KMS-11 (cell line): ENCODE results near the gene KRTAP1-5.

Experiments
- H2AFZ ChIP-seq: fragments of 200-600 bp; sonication (generic); 2 replicates; pipeline ENCODE4 v1.6.1; 2016; ENCODE audit warnings: antibody characterized with exemption, mixed run types, low read depth
- H3K27ac ChIP-seq: fragments of 200-600 bp; sonication (generic); 2 replicates; pipeline ENCODE4 v1.6.1; 2016; ENCODE audit warnings: mild to moderate bottlenecking, mixed run types
- H3K27me3 ChIP-seq: fragments of 200-600 bp; sonication (generic); 2 replicates; pipeline ENCODE4 v1.6.1; 2017; ENCODE audit warnings: mild to moderate bottlenecking, low read depth, mixed run types, moderate library complexity; ENCODE audit not compliant: insufficient read depth
- H3K36me3 ChIP-seq: fragments of 200-600 bp; sonication (generic); 2 replicates; pipeline ENCODE4 v1.6.1; 2017; ENCODE audit warnings: mild to moderate bottlenecking, mixed run types; ENCODE audit not compliant: insufficient read depth
- H3K4me1 ChIP-seq: fragments of 200-600 bp; sonication (generic); 2 replicates; pipeline ENCODE4 v1.6.1; 2016; ENCODE audit warnings: mild to moderate bottlenecking, low read depth, mixed run types; ENCODE audit not compliant: poor library complexity, severe bottlenecking
- H3K4me2 ChIP-seq: fragments of 200-600 bp; sonication (generic); 2 replicates; pipeline ENCODE4 v1.7.0; 2016; ENCODE audit warnings: mild to moderate bottlenecking, mixed run types
- H3K4me3 ChIP-seq: fragments of 200-600 bp; sonication (generic); IDR thresholded peaks from 2 replicates; pipeline ENCODE4 v1.6.1; 2017; ENCODE audit warnings: low read depth, low read length, mixed read lengths; ENCODE audit not compliant: insufficient read depth
- H3K79me2 ChIP-seq: fragments of 200-600 bp; sonication (generic); 2 replicates; pipeline ENCODE4 v1.6.1; 2016; ENCODE audit warnings: low read depth, mixed run types; ENCODE audit not compliant: insufficient read depth
- H3K9ac ChIP-seq: fragments of 200-600 bp; sonication (generic); 2 replicates; pipeline ENCODE4 v1.6.1; 2016; ENCODE audit warnings: mild to moderate bottlenecking, mixed run types
- H4K20me1 ChIP-seq: fragments of 200-600 bp; sonication (generic); 2 replicates; pipeline ENCODE4 v1.6.1; 2016; ENCODE audit warnings: mild to moderate bottlenecking, mixed run types; ENCODE audit not compliant: insufficient read depth
- CTCF ChIP-seq: fragments of 200-600 bp; sonication (generic); conservative IDR thresholded peaks from 2 replicates; pipeline ENCODE4 v1.6.1; 2017; ENCODE audit warnings: low read depth, mild to moderate bottlenecking, antibody characterized with exemption, low read length, moderate library complexity, mixed read lengths

Gene KRTAP1-5

GRCh38 chr17:40980117-40980516 lies 46.9 kb downstream of the KRTAP1-5 start:
- H4K20me1 ChIP-seq, result no peaks in the 10 kb centered on the region
- H3K9ac ChIP-seq, result no peak overlapping the region
- no peak overlapping the region for H3K4me3 ChIP-seq
- TF ChIP-seq CTCF, result no peak
- no peaks in the 10 kb centered on the region for H3K36me3 ChIP-seq
- H3K27ac ChIP-seq, result no peak overlapping the region
- no peaks in the 10 kb centered on the region for H3K27me3 ChIP-seq
- H3K79me2 ChIP-seq, result no peaks in the 10 kb centered on the region
- H3K4me1 ChIP-seq, result no peaks in the 10 kb centered on the region
- no peak overlapping the region for H3K4me2 ChIP-seq
- no peak overlapping the region for H2AFZ ChIP-seq

DNA sequence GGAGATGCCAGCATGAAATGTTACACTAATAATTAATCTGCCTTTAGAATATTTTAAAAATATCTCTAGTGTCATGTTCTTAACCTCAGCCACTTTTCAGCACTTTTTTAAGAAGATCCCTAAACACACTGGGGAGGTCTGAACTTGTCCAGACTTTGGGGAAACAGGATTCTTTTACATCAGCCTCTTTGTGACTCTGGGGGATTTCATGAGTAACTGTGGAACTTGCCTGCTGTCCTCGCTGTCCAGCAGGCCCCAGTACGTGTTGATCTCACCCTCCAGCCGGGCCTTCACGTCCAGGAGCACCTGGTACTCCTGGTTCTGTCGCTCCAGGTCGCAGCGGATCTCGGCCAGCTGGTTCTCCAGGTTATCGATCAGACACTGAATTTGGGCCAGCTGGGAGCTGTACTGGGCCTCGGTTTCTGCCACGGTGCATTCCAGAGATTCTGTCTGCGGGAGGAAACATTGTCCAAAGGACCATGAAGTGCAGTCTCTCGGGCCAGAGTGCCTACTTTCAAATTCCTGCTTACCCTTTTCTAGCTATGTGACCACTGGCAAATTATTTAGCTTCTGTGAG lies 48.3 kb downstream of the KRTAP1-5 start:
- no peaks in the 10 kb centered on the region for H4K20me1 ChIP-seq
- no peak overlapping the region for H3K4me3 ChIP-seq
- H3K79me2 ChIP-seq, result no peaks in the 10 kb centered on the region
- no peaks in the 10 kb centered on the region for H3K4me1 ChIP-seq
- no peak overlapping the region for H2AFZ ChIP-seq
- no peak overlapping the region for H3K27ac ChIP-seq
- no peak overlapping the region for H3K4me2 ChIP-seq
- H3K27me3 ChIP-seq, result no peaks in the 10 kb centered on the region
- H3K9ac ChIP-seq, result no peak overlapping the region
- no peak for TF ChIP-seq CTCF
- no peaks in the 10 kb centered on the region for H3K36me3 ChIP-seq
